Naive B cell (primary cell): ENCODE results near the gene LBR. TPM values are rescaled to one million over a fixed set of nuclear protein-coding genes. Genes with fewer than 3 reads are reported as not detected.
A peak's percentile ranks its signal among the peaks of the same experiment; 100 is the strongest.

Experiments
- ATAC-seq, 2 donors: fragments of 150-1000 bp; cut with Tn5 transposase; 2 replicates each; pipeline ENCODE4 v1.10.0; 2021; ENCODE audit warnings: low read depth in 2 of 2, mild to moderate bottlenecking in 2 of 2, moderate library complexity in 2 of 2
- DNase-seq: peaks from one replicate; pipeline ENCODE4 v3.0.0; 2022
- H3K27ac Mint-ChIP-seq, 6 donors: one replicate each; pipeline ENCODE4 v1.8.0; 2020 to 2022; ENCODE audit warnings: mild to moderate bottlenecking in 6 of 6, mixed read lengths in 6 of 6, moderate library complexity in 5 of 6, inconsistent platforms in 2 of 6
- H3K27me3 Mint-ChIP-seq, 3 donors: one replicate each; pipeline ENCODE4 v1.8.0; 2021 to 2022; ENCODE audit warnings: mixed read lengths in 3 of 3, mild to moderate bottlenecking in 1 of 3
- H3K36me3 Mint-ChIP-seq, 2 donors: one replicate each; pipeline ENCODE4 v1.8.0; 2020 to 2022; ENCODE audit warnings: mixed read lengths in 2 of 2, inconsistent platforms in 1 of 2, mild to moderate bottlenecking in 1 of 2
- H3K4me1 Mint-ChIP-seq, 3 donors: one replicate each; pipeline ENCODE4 v1.8.0; 2020 to 2022; ENCODE audit warnings: mixed read lengths in 3 of 3, inconsistent platforms in 1 of 3, mild to moderate bottlenecking in 1 of 3, moderate library complexity in 1 of 3
- H3K4me3 Mint-ChIP-seq, 8 donors: one replicate each; pipeline ENCODE4 v1.8.0; 2020 to 2022; ENCODE audit warnings: mild to moderate bottlenecking in 8 of 8, mixed read lengths in 8 of 8, moderate library complexity in 8 of 8, inconsistent platforms in 2 of 8
- H3K9me3 Mint-ChIP-seq, 7 donors: one replicate each; pipeline ENCODE4 v1.8.0; 2020 to 2022; ENCODE audit warnings: mixed read lengths in 7 of 7, mild to moderate bottlenecking in 5 of 7, inconsistent platforms in 2 of 7, moderate library complexity in 1 of 7
- polyA plus RNA-seq, 6 donors: library from polyadenylated mRNA; unstranded; fragments of 300-500 nt; fragmentation: Illumina TruSeq; gene quantifications; one replicate each; pipeline ENCODE4 v1.2.3, GENCODE V29; 2021; ENCODE audit warnings: low read depth in 6 of 6

LBR gene
- polyA plus RNA-seq, 6 donors from 2014 or later = 112 to 165 (median 146) TPM

DNA sequence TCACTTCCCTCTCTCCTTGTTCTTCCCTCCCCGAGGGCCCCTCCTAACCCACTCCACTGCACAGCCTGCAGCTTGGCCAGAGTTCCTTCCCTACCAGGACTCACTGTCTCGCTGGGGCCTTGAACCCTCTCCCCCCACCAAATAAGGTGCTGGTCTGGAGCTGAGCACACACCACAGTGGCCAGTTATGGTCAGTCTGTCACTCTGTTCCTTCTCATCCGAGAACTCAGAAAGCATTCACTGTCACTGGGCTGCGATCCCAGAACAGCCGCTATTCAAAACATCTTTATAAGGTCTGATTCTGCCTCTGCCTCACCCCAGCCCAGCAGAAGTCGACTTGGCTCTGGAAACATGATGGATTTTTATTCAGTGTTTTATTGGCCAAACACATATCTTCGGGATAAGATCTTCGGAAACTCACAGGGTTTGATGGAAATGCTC, 19.8 kb upstream of the LBR start:
- no peaks in the 10 kb centered on the region for H3K9me3 Mint-ChIP-seq
- peaks cover 0 to 7% (median 0%) of the 10 kb centered on the region in 3 donors for H3K27me3 Mint-ChIP-seq
- peaks cover 32 to 40% (median 37%) of the 10 kb centered on the region in 3 donors for H3K4me1 Mint-ChIP-seq
- ATAC-seq = no peak
- H3K27ac Mint-ChIP-seq = no peak overlapping the region
- DNase-seq = no peak
- H3K4me3 Mint-ChIP-seq = peak overlapping the region in 1 of 8 donors; percentile 52
- no peaks in the 10 kb centered on the region for H3K36me3 Mint-ChIP-seq

- Mint-ChIP-seq H3K27ac (peak overlapping the region in 1 of 6 donors; percentile 85), H3K27me3 (peaks cover 0 to 7% (median 0%) of the 10 kb centered on the region in 3 donors), H3K36me3 (no peaks in the 10 kb centered on the region), H3K4me1 (peaks cover 38 to 45% (median 42%) of the 10 kb centered on the region in 3 donors), H3K9me3 (no peaks in the 10 kb centered on the region), H3K4me3 (no peak overlapping the region)
- DNase-seq = no peak
- ATAC-seq = no peak
These were observed 19.3 kb upstream of the LBR start for GRCh38 chr1:225446981-225447615.

GRCh38 chr1:225446595-225446960, 18.7 kb upstream of the LBR start:
- no peaks in the 10 kb centered on the region for H3K36me3 Mint-ChIP-seq
- H3K27ac Mint-ChIP-seq = peak overlapping the region in 1 of 6 donors; percentile 66
- ATAC-seq (no peak), DNase-seq (no peak)
- H3K4me1 Mint-ChIP-seq = peaks cover 41 to 50% (median 48%) of the 10 kb centered on the region in 3 donors
- peak overlapping the region in 2 of 8 donors; percentile 53 to 59 for H3K4me3 Mint-ChIP-seq
- H3K9me3 Mint-ChIP-seq = no peaks in the 10 kb centered on the region
- H3K27me3 Mint-ChIP-seq = peaks cover 0 to 7% (median 0%) of the 10 kb centered on the region in 3 donors

DNA sequence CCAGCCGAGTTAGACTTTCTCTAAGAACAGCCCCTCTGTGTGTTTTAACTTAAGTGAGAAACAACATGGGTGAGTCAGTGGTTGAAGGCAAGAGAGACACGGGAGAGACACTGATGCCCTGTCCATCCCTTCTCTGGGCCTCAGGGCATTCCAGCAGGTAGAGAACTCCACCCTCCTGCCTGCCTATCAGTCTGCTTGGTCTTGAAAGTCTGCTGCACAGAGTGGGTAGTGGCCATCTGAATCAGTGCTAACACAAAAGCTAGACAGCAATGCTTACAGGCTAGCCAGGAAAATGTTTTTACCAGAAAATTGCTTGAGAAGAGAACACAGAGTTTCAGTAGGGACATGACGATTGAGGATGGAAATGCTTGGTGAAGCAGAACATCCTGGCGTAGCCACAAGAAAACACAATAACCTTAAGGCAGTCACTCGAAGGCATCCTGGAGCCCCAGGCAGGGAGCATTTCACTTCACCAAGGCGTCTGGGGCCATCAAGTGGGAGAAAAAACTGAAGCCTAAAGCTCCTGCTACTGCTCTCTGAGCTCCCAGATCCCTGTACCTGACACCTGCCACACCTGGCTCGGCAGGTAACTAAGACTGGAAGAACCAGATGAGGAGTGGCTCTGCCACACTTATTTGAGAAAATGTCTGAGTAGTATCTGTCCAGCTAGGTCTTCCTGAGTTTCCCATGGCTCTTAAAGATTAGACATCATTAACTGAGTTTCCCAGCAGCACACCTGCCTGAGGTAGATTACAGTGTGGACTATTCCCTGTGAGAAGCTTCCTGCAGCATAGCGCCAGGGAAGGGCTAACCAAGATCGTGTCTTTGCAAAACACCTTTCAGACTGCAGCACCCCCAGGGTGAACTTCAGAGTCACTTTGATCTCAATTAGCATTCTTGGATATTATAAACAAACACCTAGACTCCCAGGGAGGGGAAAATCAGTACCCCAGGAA, 18.1 kb upstream of the LBR start:
- Mint-ChIP-seq H3K4me1 (peaks cover 47 to 55% (median 52%) of the 10 kb centered on the region in 3 donors), H3K27ac (peak overlapping the region; percentile 81 to 97 (median 94)), H3K27me3 (peaks cover 0 to 3% (median 0%) of the 10 kb centered on the region in 3 donors), H3K4me3 (peak overlapping the region in 7 of 8 donors; percentile 81 to 93 (median 86)), H3K36me3 (no peaks in the 10 kb centered on the region), H3K9me3 (no peaks in the 10 kb centered on the region)
- ATAC-seq (no peak), DNase-seq (no peak)

DNA sequence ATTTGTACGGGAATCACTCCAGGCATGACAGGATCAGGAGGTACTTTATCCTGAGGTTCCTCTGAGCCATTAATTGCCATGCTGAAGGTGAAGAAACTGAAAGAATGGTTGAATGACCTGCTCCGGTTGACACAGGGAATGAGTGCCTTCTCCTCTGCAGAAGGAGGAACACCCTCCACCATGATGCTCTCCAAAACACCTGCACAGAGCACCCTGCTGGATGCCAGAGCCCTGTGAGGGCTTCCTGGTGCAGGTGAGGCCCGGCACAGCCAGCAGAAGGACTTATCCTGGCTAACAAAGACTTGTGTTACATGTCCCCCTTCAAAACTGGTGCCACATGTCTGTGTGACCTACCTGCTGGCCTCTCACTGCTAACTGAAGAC, 14.3 kb upstream of the LBR start:
- ATAC-seq (no peak), DNase-seq (no peak)
- peaks cover 46 to 61% (median 52%) of the 10 kb centered on the region in 3 donors for H3K4me1 Mint-ChIP-seq

DNA sequence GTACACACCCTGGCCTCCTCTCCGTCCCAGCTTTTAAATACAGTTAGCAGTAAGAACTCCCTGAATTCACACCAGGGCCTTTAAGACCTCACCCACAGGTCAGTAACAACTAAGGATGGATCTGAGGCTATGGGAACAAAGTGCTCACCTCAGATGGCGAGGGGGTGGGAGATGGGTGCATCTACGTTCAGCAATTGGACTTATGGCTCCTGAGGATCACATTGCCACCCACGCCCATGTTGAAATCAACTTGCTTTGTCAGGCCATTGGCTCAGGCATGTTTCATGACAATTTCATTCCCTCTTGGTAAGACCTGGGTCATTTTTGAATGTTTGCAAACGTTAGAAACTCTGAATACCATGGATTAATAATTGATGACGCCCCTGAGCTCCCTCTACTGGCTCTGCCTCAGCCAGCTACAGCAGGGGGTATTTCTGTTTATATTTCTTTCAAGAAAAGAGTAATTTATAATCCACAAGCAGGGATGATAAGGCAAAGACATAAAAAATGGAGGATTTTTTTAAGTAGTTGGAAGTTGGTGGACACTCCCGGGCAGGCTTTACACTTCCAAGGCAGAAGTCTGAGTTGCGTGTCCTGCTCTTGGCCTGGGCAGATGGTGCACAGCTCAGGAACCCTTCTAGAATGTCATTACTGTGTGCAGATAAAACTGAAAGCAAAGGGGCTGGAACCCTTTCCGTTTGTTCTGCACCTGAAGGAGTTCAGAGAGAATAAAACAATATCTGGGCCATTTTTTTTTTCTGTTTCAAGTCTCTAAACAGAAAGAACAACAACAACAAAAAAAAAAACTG, 13.7 kb upstream of the LBR start:
- H3K27ac Mint-ChIP-seq = peak overlapping the region in 5 of 6 donors; percentile 55 to 86 (median 80)
- H3K27me3 Mint-ChIP-seq = no peaks in the 10 kb centered on the region
- H3K4me3 Mint-ChIP-seq = peak overlapping the region in 7 of 8 donors; percentile 13 to 82 (median 53)
- no peak for ATAC-seq
- H3K9me3 Mint-ChIP-seq = no peaks in the 10 kb centered on the region
- DNase-seq = no peak
- peaks cover 51 to 66% (median 55%) of the 10 kb centered on the region in 3 donors for H3K4me1 Mint-ChIP-seq
- H3K36me3 Mint-ChIP-seq = no peaks in the 10 kb centered on the region

More for the DNA sequence above, 14.3 kb upstream of the LBR start:
- H3K9me3 Mint-ChIP-seq = no peaks in the 10 kb centered on the region
- H3K27me3 Mint-ChIP-seq = no peaks in the 10 kb centered on the region
- H3K4me3 Mint-ChIP-seq = peak overlapping the region in 6 of 8 donors; percentile 26 to 82 (median 56)
- no peaks in the 10 kb centered on the region for H3K36me3 Mint-ChIP-seq
- peak overlapping the region; percentile 60 to 94 (median 82) for H3K27ac Mint-ChIP-seq

GRCh38 chr1:225440380-225441221, 12.8 kb upstream of the LBR start:
- H3K36me3 Mint-ChIP-seq = no peaks in the 10 kb centered on the region
- no peak for DNase-seq
- H3K27me3 Mint-ChIP-seq = no peaks in the 10 kb centered on the region
- ATAC-seq = no peak
- H3K27ac Mint-ChIP-seq = peak overlapping the region in 3 of 6 donors; percentile 14 to 86 (median 80)
- H3K4me1 Mint-ChIP-seq = peaks cover 57 to 66% (median 57%) of the 10 kb centered on the region in 3 donors
- H3K4me3 Mint-ChIP-seq = no peak overlapping the region
- H3K9me3 Mint-ChIP-seq = no peaks in the 10 kb centered on the region

GRCh38 chr1:225437710-225438437, 10.0 kb upstream of the LBR start:
- Mint-ChIP-seq H3K4me3 (peak overlapping the region in 2 of 8 donors; percentile 13 to 60), H3K36me3 (no peaks in the 10 kb centered on the region), H3K9me3 (no peaks in the 10 kb centered on the region), H3K27ac (peak overlapping the region in 3 of 6 donors; percentile 1 to 63 (median 58)), H3K4me1 (peaks cover 41 to 52% (median 49%) of the 10 kb centered on the region in 3 donors), H3K27me3 (no peaks in the 10 kb centered on the region)
- no peak for DNase-seq
- ATAC-seq = no peak

DNA sequence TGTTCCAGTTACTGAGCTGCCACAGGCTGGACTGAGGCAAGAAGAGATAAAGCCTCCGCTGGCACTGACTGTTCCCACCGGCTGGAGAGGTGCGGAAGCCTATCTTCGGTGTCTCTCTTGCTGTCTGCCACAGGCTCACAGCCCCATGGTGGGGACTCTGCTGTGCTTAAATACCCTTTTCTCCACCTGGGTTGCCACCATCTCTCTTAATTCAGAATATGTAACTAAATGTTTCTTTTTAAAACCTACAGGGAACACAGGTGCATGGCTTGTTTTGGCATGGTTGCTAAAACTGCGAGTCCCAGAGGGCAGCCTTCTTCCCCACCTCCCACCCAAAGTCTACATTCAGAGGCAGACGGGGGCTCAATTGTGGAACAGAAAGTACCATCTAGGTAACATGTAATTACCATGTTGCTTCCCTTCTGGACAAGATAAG, 8.1 kb upstream of the LBR start:
- Mint-ChIP-seq H3K4me1 (peaks cover 25 to 35% (median 31%) of the 10 kb centered on the region in 3 donors), H3K27me3 (no peaks in the 10 kb centered on the region), H3K4me3 (peak overlapping the region; percentile 4 to 88 (median 67)), H3K36me3 (no peaks in the 10 kb centered on the region), H3K27ac (peak overlapping the region; percentile 83 to 95 (median 90)), H3K9me3 (peaks cover 0 to 2% (median 0%) of the 10 kb centered on the region in 7 donors)
- peak; percentile 73 to 79 for ATAC-seq
- DNase-seq = peak; percentile 48

- DNase-seq (no peak), ATAC-seq (no peak)
- Mint-ChIP-seq H3K36me3 (no peaks in the 10 kb centered on the region), H3K4me3 (peak overlapping the region in 7 of 8 donors; percentile 46 to 88 (median 69)), H3K9me3 (peaks cover 0 to 2% (median 0%) of the 10 kb centered on the region in 7 donors), H3K27me3 (no peaks in the 10 kb centered on the region), H3K4me1 (peaks cover 25 to 35% (median 31%) of the 10 kb centered on the region in 3 donors), H3K27ac (peak overlapping the region; percentile 83 to 95 (median 90))
These were observed 7.6 kb upstream of the LBR start for GRCh38 chr1:225435487-225435886.

DNA sequence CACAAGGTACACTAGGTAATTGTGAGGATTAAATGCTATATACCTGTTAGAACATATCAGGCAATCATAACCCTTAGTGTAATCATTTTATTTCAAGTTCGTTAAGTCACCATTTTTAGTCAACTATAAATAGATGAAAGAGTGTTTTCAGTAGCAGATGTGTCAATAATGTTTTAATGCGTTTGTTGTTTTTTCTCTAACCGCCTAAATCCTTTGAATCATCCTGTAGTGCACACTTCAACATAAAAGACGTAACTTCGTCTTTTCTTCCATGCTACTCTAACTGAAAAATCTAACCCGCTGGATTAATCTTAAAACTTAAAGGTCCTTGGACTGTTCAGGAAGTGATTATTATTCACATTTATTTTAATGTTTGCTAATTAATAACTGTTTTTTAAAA, 7.2 kb upstream of the LBR start:
- Mint-ChIP-seq H3K36me3 (no peaks in the 10 kb centered on the region), H3K27ac (peak overlapping the region in 5 of 6 donors; percentile 11 to 85 (median 70)), H3K9me3 (peaks cover 0 to 2% (median 0%) of the 10 kb centered on the region in 7 donors), H3K4me3 (peak overlapping the region in 3 of 8 donors; percentile 46 to 65 (median 53)), H3K4me1 (peaks cover 25 to 35% (median 31%) of the 10 kb centered on the region in 3 donors), H3K27me3 (no peaks in the 10 kb centered on the region)
- DNase-seq (no peak), ATAC-seq (no peak)
